ENCODE measurements around the gene CMPK2. TPM values are rescaled to one million over a fixed set of nuclear protein-coding genes. Genes with fewer than 3 reads are reported as not detected.

Gene CMPK2
- total and polyA plus RNA-seq, 9 of the 15 experiments (the other 6 are each of a cell fraction or from before 2014, with no cell fraction given) = 2.6 to 10.5 (median 5.0) TPM

DNA sequence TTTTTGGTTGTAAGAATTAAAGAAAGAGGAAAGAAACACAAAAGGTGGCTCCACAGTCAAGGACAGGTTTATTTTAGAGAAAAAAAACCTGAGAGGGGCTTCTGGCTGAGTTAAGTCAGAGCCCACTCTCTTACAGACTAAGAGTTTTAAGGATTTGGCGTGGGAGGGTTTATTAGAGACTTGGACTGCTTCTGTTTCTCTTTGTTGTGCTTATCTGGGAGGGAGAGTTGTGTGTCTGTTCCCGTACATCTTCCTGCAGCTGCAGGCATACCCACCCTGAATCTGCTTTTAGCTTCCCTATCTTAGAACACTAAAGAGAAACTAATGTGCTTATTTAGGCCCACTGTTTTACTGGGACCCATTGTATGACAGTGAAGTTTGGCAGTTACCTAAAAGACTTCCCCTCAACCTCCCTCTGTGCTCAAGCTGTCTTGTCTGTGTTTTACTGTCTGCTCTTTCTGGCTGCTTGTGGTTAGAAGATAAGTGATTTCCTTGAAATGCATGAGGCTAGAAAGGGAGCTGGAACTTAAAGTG lies 14.6 kb upstream of the CMPK2 start (continued):
- TF ChIP-seq ZNF644 (tag; IDR thresholded peaks at IDR 0.05; ENCODE audit: low read depth) (0 out of 2 replicates have a peak, but pooled peaks have one; percentile 48), EP400 (IDR thresholded peaks at IDR 0.05) (peak; percentile 51; the same call in 1 of the 2 replicates), SREBF1 (IDR thresholded peaks at IDR 0.05; ENCODE audit: borderline replicate concordance, low read depth, low read length) (no peak), ARID1B (IDR thresholded peaks at IDR 0.05) (peak; percentile 97), POLR2AphosphoS5 (IDR thresholded peaks at IDR 0.05; ENCODE audit: control insufficient read depth, insufficient read depth, low read depth, low read length) (peak; percentile 83), ARID2 (IDR thresholded peaks at IDR 0.05) (no peak), SPI1 (IDR thresholded peaks at IDR 0.05; ENCODE audit: borderline replicate concordance, low read depth, low read length) (peak; percentile 61; the same call in 1 of the 2 replicates), TRIM28 (IDR thresholded peaks at IDR 0.05) (peak; percentile 92), ETV1 (tag; conservative IDR thresholded peaks at IDR 0.05; ENCODE audit: low read depth) (no peak), GATAD2A (IDR thresholded peaks at IDR 0.05) (0 out of 2 replicates have a peak, but pooled peaks have one; percentile 10), TCF7 (IDR thresholded peaks at IDR 0.05; ENCODE audit: borderline replicate concordance) (no peak), BRF1 (IDR thresholded peaks at IDR 0.05; ENCODE audit: borderline replicate concordance, extremely low read depth, insufficient read length) (no peak), KLF13 (tag; IDR thresholded peaks at IDR 0.05; ENCODE audit: borderline replicate concordance, low read depth) (no peak), ESRRA (IDR thresholded peaks at IDR 0.05; ENCODE audit: borderline replicate concordance, low read depth) (peak; percentile 86; the same call in 1 of the 2 replicates), ZNF75A (CRISPR knock-in tag; IDR thresholded peaks at IDR 0.05) (no peak), ZNF124 (CRISPR knock-in tag; IDR thresholded peaks at IDR 0.05) (no peak), FOXM1 (IDR thresholded peaks at IDR 0.05; ENCODE audit: low read depth) (peak; percentile 84), FOXM1 (CRISPR knock-in tag; IDR thresholded peaks at IDR 0.05; ENCODE audit: low read depth) (no peak), ZNF24 (IDR thresholded peaks at IDR 0.05) (peak; percentile 43; the same call in 1 of the 2 replicates), TBL1XR1 (IDR thresholded peaks at IDR 0.05; ENCODE audit: low read length in 2 of 2) (peak in 1 of 2 experiments; percentile 90; a peak in 2 of 4 replicates), MNT (conservative IDR thresholded peaks at IDR 0.05) (peak in 1 of 2 experiments; percentile 58; a peak in 2 of 4 replicates), DPF2 (IDR thresholded peaks at IDR 0.05) (peak; percentile 97), ZEB2 (IDR thresholded peaks at IDR 0.05) (peak; percentile 63), HLTF (IDR thresholded peaks at IDR 0.05) (peak; percentile 100)
- TF ChIP-seq, protein P1, sequence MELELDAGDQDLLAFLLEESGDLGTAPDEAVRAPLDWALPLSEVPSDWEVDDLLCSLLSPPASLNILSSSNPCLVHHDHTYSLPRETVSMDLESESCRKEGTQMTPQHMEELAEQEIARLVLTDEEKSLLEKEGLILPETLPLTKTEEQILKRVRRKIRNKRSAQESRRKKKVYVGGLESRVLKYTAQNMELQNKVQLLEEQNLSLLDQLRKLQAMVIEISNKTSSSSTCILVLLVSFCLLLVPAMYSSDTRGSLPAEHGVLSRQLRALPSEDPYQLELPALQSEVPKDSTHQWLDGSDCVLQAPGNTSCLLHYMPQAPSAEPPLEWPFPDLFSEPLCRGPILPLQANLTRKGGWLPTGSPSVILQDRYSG (tag; conservative IDR thresholded peaks at IDR 0.05; ENCODE audit: low read depth) = 0 out of 2 replicates have a peak, but pooled peaks have one; percentile 48
- TF ChIP-seq, protein P2, sequence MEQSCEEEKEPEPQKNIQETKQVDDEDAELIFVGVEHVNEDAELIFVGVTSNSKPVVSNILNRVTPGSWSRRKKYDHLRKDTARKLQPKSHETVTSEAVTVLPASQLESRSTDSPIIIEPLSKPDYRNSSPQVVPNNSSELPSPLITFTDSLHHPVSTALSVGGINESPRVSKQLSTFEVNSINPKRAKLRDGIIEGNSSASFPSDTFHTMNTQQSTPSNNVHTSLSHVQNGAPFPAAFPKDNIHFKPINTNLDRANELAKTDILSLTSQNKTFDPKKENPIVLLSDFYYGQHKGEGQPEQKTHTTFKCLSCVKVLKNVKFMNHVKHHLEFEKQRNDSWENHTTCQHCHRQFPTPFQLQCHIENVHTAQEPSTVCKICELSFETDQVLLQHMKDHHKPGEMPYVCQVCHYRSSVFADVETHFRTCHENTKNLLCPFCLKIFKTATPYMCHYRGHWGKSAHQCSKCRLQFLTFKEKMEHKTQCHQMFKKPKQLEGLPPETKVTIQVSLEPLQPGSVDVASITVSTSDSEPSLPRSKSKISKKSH (CRISPR knock-in tag; IDR thresholded peaks at IDR 0.05) = peak; percentile 94

Data from K562 (cell line).